Measurements from ENCODE around the gene MAGI2.
A peak's percentile ranks its signal among the peaks of the same experiment; 100 is the strongest.

The MAGI2 gene

DNA sequence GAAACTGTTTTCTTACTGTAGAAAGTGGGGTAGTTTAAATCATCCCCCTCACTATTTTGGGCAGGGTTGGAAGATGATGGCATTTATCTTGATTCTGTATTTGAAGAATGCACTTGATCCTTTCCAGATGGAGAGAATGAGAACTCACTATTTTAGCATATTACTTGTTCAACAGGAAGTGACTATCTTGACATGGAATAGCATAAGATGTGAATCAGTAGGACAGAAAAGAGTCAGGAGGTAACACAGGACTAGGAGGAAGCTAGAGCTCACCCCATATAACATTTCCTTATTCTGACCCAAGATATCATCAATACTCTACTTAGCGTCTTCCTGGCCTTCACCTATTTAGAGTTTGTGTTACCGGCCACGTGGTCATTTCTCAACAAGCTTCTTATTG lies 1254.7 kb downstream of the MAGI2 start:
- no peak for DNase-seq

DNA sequence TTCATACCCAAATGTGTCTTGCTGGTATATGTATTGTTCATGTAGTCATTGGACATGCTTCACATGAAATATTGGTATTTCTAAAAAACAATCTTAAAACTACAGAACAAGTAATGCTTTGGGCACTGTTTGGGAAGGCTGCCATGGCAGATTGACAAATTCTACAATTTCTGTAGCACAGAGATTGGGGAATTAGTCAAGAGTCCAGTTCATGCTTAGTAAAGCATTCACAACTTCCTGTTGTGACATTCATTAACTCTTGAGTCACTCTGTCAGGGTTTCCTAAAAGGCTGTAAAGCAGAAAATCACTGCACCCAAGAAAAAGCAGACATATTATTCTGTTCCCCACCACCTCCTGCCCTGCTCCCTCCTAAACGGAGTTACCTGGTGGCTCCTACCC lies 1256.0 kb downstream of the MAGI2 start:
- DNase-seq = no peak

DNA sequence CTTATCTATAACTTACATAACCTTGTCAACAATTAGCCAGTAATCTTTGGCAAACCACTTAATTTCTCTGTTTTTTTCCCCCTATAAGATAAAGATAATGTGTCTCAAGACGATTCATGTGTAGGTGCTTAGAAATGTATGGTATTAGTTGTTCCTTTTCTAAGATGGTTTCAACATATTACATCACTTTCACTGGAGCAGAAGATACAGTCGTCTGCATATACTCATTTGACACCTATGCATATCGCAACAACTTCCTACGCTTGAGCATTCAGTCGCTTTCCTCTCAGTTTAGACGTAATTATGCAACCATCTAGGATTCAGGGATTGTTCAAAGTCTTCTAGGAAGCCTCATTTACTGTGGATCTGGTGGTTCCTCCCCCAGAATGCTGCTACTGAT lies 1258.2 kb downstream of the MAGI2 start:
- DNase-seq = no peak

DNA sequence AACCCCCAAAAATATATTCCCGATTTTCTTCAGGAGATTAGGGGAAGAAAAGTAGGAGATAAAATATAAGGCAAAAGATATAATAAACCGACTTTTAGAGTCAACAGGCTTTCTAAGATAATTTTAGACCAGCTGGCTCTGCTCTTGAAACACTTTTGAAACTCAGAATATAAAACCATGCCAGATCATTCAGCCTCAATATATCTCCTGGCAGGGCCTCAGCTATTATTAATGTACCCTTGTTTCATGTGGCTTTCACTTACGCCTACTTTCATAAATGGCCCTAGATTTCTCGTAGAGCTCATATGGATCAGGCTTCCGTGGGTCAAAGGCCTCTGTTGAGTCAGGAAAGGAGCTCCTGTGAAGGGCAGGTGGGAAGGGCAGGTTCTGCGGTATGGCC lies 1258.9 kb downstream of the MAGI2 start:
- no peak for DNase-seq

DNA sequence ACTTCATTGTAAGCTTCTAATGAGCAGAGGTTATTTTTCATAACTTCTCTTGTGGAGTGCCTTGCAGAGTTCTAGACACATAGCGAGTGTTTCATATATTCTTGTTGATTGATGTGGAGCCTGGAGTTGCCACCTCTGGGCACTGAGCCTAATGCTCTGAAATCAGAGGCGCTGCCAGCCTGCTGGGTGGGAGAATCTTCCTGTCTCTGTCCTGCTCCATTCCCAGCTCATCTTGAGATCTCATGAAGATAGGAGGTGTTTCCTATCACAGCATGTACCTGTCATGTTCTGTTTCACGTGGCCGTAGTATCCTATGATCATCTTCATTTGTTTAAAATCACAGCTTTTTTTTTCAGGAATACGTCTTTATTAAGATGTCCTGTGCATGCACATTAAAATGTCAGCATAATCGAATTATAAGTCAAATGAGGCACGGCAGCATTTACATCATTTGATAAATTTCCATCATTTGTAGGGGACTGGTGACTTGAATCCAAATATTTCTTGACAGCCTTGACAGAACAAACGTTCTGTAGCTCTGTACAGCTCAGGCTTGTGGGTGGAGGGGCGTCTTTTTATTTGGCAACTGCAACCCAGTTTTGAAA lies 1261.9 kb downstream of the MAGI2 start:
- DNase-seq = no peak

DNA sequence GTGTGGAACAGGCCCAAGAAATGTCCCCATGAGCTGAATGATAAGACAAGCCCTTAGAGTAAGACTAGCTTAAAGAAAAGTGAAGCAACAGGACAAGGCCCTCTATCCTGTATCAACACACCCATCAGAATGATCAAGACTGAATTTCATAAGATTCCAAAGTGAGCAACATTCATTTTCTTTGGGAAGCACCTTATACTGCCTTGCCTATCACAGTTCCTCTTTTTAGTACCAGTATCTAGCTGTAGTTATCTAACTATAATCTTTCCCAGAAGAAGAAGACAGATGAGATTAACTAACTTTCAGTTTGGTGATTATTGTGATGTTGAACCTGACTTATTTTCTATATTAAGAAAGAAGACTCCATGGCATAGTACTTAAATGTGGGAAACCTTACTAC lies 1263.7 kb downstream of the MAGI2 start:
- DNase-seq = no peak

DNA sequence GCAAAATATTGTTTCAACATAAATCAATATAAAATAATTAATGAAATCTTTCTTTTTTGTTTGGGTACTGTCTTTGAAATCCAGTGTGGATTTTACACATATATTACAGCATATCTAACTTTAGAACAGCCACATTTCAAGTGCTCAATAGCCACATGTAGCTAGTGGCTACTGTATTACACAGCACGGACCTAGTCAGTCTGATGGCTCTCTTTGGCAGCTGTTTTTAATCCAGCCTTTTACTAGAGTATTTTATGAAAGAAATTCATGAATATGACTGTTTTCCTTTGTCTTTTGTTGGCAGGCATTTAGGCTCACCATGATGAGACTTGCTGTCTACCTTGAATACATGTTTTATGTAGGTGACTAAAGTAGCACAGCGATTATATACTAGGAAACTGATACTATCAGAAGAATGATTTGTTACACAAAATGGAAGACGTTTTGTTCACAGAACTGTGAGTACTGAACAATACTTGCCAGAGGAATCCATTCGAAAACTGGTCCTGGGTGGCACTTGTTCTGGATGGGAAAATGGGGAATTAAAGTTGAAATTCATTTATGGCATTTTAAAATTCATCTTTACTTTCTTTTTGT lies 1268.2 kb downstream of the MAGI2 start:
- no peak for DNase-seq

DNA sequence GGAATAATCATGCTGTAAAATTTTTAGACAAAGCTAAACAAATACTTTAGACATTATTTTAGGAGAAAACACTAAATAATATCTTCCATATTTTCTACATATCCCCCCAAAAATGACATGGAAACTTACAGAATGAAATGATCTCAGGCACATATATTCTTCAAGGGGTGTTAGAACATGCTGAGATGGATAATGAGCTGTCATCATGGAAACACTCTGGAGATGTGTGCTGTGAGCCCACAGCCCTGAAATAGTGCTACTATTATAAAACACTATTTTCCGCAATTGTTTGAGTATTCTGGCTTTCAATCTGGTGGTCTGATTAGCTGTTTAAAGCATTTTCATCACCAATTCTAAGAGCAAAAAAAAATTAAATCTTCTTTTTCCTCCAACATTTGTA lies 1269.2 kb downstream of the MAGI2 start:
- no peak for DNase-seq

DNA sequence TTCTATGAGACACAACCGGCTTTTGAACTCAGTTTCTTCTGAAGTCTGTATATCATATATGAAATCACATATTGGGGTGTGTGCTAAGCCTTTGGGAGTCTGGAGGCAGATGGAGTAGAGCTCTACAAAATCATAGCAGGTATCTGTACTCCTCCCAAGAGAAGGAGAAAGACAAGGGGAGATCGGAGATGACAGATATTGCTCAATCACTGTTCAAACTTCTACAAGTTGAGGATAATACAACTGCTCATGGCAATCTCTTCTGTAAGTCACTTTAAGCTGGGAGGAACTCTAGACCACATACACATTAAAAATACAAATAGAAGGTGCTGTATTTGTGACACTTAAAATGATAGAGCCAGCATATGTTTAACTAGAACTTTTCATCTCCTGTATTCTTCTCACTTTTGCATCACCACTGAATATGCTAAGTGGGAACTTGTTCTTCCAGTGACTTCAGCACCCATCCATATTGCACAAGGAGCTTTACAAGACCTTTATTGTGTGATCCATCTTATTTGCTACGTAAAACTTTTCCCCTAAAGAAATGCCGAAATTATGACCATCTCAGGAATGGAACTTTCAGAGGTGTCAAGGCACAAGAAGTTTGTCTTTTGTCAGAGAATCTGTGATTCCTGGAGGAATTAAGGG lies 1273.5 kb downstream of the MAGI2 start:
- DNase-seq = no peak

DNA sequence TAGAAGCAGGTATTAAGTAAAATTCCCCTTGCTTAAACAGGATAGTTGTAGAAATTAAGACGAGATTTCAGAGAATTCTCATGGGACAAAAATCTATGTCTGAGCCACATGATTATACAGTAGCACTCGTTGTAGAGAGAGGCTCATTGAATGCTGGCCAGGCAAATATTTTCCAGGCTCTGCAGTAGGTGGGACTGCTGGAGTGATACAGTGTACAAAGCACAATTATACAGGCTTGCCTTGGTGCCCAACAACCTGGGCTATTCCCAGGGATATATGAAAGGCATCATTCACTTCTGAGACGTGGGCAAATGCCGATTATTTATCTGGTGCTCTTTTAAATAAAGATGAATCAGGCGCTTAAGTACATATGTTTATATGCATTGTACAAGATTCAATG lies 1274.3 kb downstream of the MAGI2 start:
- peak in 1 of 2 experiments; percentile 27 for DNase-seq

DNA sequence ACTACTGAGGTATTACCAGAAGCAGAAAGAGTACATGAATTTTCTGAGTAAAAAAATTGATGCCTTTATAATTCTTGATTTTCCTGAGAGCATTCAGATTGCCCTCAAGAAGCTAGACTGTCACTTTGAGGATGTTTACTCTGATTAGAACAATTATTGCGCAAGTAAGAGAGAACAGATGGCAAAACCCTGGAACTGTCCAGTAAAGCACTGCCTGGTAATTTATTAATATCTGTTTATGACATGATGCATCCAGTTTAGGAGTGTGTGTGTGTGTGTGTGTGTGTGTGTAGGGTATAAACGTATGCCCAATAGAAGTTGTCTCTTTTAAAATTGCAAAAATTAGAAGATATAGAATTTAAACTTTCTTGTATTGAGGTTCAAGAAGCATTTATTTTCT lies 1275.1 kb downstream of the MAGI2 start:
- peak; percentile 51 to 83 for DNase-seq

DNA sequence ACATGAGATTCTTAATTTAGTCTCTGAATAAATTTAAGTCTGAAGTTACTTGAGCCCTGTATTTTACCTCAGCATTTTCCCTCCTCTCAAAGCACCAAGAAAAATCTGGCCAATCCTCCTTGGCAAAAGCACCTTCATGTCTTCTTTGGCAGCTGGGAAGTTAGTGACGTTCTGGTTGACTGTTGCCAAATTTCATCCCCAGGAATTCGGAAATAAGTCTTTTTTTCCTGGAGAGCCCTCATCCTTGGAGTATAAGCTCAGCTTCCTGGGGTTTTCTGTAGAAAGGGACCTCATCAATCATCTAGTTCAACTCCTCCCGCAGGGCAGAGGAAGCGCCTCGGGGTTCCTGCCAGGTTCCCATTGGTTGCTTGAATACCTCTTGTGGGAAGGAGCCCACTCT lies 1277.3 kb downstream of the MAGI2 start:
- no peak for DNase-seq

DNA sequence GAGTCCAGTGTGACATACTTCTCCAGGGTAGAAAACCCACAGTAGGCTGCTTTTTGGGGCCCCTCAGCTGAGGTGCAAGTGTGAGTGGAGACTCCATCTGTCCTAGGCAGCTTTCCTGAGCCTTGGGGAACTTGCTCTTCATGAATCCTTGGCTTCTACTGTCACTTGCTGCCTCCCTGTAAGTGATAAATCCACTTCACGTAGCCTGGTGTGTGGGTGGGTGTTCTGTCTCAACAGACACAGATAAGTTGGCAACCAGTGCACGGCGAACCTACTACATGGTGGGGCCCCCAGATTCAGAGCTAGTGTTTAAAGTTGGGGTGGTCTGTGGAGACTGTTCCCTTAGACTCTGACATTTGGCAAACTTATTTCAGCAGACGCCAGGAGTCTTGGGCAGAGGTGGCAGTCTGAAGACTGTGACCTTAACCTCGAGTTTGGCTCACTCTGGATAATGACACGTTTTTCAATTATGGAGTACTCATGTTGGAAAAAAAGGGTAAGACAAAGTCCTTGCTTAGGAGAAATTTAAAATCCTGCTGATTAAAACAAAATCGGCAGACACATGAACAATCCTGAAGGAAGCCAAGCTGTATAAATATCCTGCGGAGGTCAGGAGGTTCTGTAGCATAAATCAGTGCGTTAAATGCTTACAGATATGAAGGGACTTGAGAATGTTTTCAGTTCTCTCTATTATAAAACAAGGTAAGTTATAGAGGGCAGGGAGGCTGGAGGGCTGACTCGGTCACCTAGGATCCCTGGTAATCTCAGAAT lies 1278.0 kb downstream of the MAGI2 start:
- DNase-seq = no peak

DNA sequence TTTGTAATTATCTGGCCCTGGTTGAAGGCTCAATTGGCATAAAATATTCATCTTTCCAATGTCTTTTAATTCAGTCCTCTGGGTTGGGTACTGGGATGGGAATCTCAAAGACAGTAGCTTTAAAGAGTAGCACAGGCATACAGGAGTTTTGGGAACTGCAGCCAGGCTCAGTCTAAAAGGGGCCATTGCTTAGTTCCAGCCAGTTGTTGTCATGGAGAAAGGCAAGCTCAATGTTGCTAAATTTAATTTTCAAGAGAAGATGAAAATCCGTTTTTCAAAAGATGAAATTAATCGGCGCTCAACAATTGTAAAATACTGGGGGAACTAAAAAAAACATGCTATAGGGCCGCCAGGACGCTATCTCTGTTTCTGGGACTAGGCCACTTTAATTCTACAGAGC lies 1279.8 kb downstream of the MAGI2 start:
- no peak for DNase-seq

DNA sequence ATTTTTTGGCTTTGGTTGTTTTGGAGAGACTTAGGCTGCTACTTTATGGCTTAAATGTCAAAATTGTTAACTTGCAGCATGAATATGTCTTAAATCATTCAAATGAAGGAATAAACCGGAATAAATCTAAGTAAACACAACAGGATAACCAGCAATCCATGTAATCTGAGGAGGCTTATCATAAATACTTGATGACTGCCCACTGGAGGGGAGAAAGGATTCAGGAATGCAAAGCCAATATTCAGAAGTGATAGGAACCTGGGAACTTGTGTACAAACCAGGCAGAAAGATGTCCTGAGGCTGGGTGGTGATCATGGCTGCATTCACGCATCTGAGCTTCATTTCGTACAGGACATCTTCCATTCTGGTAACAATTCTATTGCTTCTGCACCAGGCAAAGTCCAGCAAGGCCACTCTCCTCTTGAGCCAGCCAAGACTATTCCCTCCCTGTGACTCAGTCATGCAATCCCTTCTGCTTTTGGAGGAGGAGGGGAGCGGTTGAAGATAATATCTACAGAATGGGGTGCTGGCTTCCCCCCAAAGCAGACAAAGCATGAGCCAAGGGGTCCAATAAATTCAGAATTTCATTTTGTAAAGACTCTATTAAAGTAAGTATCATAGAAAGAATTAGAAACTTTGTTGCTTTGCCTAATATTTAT lies 1280.4 kb downstream of the MAGI2 start:
- no peak for DNase-seq

DNA sequence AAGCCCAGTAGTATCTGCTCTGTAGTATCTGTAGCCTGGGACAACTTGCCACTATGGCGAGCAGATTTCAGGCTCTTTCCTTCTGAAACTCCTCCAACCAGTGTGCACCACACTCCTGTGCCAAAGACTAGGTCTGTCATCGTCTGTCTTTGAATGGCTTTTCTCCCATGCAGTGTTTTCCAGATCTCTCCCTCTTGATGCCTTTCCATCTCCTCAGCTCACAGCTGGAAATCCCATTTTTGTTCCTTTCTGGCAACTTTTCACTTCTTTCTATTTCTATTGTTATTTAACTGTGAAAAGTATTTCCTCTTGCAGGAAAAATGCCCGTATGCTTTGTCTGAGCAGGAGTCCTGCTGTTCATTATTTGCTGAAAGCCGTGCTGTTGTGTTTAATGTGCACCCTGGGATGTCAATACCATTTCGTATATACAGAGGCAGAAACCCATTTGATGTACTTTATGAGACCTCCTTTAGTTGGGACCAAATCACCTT lies 1281.2 kb downstream of the MAGI2 start:
- DNase-seq = no peak

DNA sequence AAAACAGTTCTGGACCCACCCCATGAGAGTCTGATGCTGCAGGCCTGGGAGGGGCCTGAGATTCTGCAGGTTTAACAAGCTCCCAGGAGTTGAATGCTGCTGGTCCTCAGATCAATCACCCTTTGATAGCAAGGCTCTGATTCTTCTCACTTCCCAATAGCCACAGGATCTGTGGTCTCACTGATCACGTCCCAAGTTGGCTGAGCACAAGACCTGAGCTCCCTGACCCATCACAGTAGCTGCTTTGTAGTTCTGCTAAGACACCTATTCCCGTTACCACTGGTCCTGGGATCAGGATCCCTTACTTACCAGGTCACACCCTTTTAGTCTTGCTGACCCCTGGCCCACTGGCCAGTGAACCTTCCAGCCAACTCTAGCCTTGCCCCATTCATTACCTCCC lies 1282.1 kb downstream of the MAGI2 start:
- DNase-seq = no peak

DNA sequence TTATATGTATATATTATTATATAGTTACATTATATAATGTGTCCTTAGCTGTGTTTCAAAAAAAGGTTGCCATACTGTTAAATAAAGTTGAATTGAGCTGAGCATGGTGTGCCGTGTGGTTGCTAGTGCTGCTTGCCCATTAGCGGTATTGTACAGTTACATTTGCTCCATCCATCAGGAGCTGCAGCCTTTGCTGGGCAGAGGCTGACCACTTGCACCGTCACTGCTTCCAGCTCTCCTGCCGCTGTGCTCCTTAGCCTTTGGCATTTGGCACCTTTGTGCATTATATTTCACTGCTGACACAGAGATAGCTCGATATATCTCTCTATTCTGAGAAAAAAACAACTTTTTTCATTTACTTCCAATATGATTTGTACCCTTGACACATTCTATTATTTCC lies 1282.7 kb downstream of the MAGI2 start:
- DNase-seq = no peak

DNA sequence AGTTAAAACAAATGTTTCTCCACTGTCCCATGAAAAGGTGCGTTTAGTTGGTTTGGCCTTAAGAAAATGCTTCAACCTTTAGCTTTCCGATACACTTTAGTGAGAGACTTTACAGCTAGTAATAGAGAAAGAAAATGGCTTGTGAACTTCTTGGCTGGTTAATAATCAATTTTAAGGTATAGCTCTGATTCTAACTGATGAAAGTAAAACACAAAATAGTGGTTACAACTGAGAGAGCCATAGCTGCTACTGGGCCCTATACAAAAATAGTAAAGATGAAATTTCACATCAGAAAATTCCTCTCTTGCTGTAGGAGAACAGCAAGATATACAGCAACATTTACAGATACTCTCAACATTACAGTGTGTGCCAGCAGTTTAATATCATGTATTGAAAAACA lies 1283.5 kb downstream of the MAGI2 start:
- no peak for DNase-seq

DNA sequence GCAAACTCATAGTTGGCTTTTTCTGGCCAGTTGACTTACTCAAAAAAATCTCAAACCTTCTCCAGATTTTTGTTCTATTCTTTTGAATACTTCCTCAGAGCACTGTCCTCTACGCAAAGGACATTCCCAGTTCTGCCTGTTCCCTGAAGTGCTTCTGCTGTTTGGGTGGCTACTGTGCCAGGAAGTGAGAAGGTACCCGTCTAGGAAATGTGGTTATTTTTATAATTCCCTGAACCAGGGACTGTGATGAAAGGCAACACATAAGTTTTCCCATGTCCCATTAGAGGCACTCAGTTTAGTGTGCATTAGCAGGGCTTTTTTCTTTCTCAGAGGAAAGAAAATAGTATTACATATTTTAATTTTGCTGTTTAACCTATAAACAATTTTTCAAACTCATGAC lies 1284.6 kb downstream of the MAGI2 start:
- DNase-seq = no peak

DNA sequence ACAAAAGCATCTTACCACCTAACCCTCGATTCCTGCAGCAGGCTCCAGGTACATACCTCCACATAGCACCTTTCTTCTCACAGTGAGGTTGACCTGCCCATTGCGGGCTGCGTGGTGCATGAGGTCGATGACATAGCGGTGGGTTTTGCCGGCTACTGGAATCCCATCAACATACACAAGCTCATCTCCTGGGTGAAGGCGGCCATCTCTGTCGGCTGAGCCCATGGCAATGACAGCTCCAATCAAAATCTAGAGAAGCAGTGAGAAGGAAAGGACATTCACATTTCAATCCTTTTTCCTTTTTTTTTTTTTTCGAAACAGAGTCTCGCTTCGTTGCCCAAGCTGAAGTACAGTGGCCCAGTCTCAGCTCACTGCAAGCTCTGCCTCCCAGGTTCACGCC lies 1285.6 kb downstream of the MAGI2 start:
- no peak for DNase-seq

DNA sequence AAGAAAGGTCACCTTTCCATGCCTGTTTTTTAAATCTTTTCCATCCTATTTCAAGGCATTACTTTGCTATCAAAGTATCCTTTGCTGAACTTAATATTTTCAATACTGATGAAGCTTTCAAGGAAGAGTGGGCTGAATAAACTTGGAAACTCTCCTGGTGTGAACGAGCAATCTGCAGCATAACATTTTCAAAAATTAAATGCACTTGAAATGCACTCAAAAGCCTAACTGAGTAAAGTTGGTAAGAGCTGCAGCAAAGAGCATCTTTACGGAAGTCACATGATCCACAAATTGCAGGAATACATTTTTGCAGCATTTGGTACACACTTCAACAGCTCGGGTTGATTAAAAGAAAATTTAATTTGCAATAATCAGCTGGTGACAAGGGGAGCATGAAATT lies 1287.6 kb downstream of the MAGI2 start:
- no peak for DNase-seq

DNA sequence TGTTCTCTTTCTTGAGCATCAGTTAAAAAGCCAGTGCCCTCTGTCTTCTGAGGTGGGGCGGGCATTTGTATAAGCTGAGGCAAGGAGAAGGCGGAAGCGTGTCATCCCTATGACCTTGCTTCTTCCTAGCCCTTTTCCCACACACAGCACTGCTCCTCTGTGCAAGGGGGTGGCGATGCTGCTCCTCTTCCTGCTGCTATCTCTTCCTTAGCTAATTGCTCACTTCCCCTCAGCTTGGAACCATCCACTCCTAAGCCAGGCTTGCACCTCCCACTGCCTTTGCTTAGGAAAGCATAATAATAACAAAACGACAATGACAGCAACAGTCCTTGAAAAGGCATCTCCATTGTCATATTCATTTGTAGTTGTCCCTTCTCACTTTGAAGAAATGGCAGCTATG lies 1288.0 kb downstream of the MAGI2 start:
- no peak for DNase-seq

Measured in NCI-H524 (cell line).